Keratinocyte (primary cell): ENCODE measurements around the gene CMSS1. TPM values are rescaled to one million over a fixed set of nuclear protein-coding genes. Genes with fewer than 3 reads are reported as not detected.

Source experiments
- DNase-seq: peaks from one replicate; pipeline ENCODE4 v3.0.0-alpha.2; 2011; ENCODE audit warnings: low read depth, missing footprints, low spot score
- FAIRE-seq: peaks from 2 replicates; lab custom pipeline; 2011; peaks lifted over from hg19 to GRCh38; lab: Jason Lieb, UNC
- H2AFZ ChIP-seq: 2 replicates; pipeline ENCODE4 v1.6.0; 2012; ENCODE audit warnings: low read length, control low read depth, inconsistent platforms; ENCODE audit not compliant: control insufficient read depth
- H3K27ac ChIP-seq: 2 replicates; pipeline ENCODE4 v1.5.1; 2011; ENCODE audit warnings: low read length; ENCODE audit not compliant: control insufficient read depth, insufficient read depth
- H3K27me3 ChIP-seq: 3 replicates; pipeline ENCODE4 v1.6.0; 2011; ENCODE audit warnings: low read length; ENCODE audit not compliant: control insufficient read depth, insufficient read depth; ENCODE audit errors: extremely low read depth
- H3K36me3 ChIP-seq, 2 experiments: 2 replicates in 1 of 2; 3 replicates in 1 of 2; pipeline ENCODE4 v1.5.1; 2011; ENCODE audit warnings: low read length in 2 of 2, mild to moderate bottlenecking in 1 of 2; ENCODE audit not compliant: control insufficient read depth in 2 of 2, insufficient read depth in 2 of 2; ENCODE audit errors: extremely low read depth in 1 of 2
- H3K4me1 ChIP-seq: 3 replicates; pipeline ENCODE4 v1.5.1; 2011; ENCODE audit warnings: low read length; ENCODE audit not compliant: control insufficient read depth, insufficient read depth; ENCODE audit errors: extremely low read depth
- H3K4me2 ChIP-seq: 3 replicates; pipeline ENCODE4 v1.6.0; 2011; ENCODE audit warnings: low read depth, low read length; ENCODE audit not compliant: control insufficient read depth, insufficient read depth; ENCODE audit errors: extremely low read depth
- H3K4me3 ChIP-seq, 3 experiments: fragments of 200-600 bp in 1 of 3; sonication (generic) in 1 of 3; 2 replicates in 2 of 3; 3 replicates in 1 of 3; pipeline ENCODE4 v1.5.1; 2011 to 2016; ENCODE audit warnings: low read length in 3 of 3, mild to moderate bottlenecking in 3 of 3, control low read depth in 2 of 3, inconsistent platforms in 1 of 3, low read depth in 1 of 3, mixed read lengths in 1 of 3, mixed run types in 1 of 3, moderate library complexity in 1 of 3; ENCODE audit not compliant: control insufficient read depth in 2 of 3, insufficient read depth in 2 of 3; ENCODE audit errors: extremely low read depth in 1 of 3
- H3K79me2 ChIP-seq: 2 replicates; pipeline ENCODE4 v1.6.0; 2012; ENCODE audit warnings: low read length; ENCODE audit not compliant: control insufficient read depth, insufficient read depth
- H3K9ac ChIP-seq: 3 replicates; pipeline ENCODE4 v1.6.0; 2011; ENCODE audit warnings: low read length; ENCODE audit not compliant: control insufficient read depth, insufficient read depth; ENCODE audit errors: extremely low read depth
- H3K9me1 ChIP-seq: 3 replicates; pipeline ENCODE4 v1.6.0; 2011; ENCODE audit warnings: low read length; ENCODE audit not compliant: control insufficient read depth, insufficient read depth; ENCODE audit errors: extremely low read depth
- H3K9me3 ChIP-seq: 2 replicates; pipeline ENCODE4 v1.5.1; 2012; ENCODE audit warnings: low read depth, low read length; ENCODE audit not compliant: control insufficient read depth
- H4K20me1 ChIP-seq: 3 replicates; pipeline ENCODE4 v1.6.0; 2011; ENCODE audit warnings: low read length; ENCODE audit not compliant: control insufficient read depth, insufficient read depth; ENCODE audit errors: extremely low read depth
- CTCF ChIP-seq, 3 experiments: IDR thresholded peaks in 1 of 3; conservative IDR thresholded peaks in 1 of 3; optimal IDR thresholded peaks in 1 of 3; 2 replicates in 2 of 3; 3 replicates in 1 of 3; pipeline versions ENCODE3 to v1.5.1; 2011; ENCODE audit warnings: low read length in 3 of 3, mild to moderate bottlenecking in 3 of 3, moderate library complexity in 2 of 3, control low read depth in 1 of 3, inconsistent platforms in 1 of 3; ENCODE audit not compliant: insufficient read depth in 2 of 3; ENCODE audit errors: extremely low read depth in 1 of 3
- EZH2 ChIP-seq: IDR thresholded peaks from one replicate; pipeline ENCODE4 v1.6.1; 2012; ENCODE audit warnings: inconsistent platforms, mild to moderate bottlenecking, low read length, moderate library complexity
- dilution Hi-C: fragments of 300-500 bp; cut with MboI; formaldehyde crosslinking; loops from one replicate; pipeline ENCODE4 v1.7.0; 2020; ENCODE audit warnings: low sequenced_read_pairs; ENCODE audit not compliant: extremely low pct_ligation_motif_present
- polyA plus RNA-seq, 5 experiments: library from polyadenylated mRNA; depleted of rRNA in 3 of 5; stranded (reverse) in 3 of 5; stranded (forward) in 1 of 5; unstranded in 1 of 5; fragments of >200 nt; gene quantifications; 1 replicate in 1 of 5; 2 replicates in 3 of 5; 3 replicates in 1 of 5; pipeline versions ENCODE4 v1.2.1 to v1.2.3, GENCODE V29; 2011 to 2012; ENCODE audit warnings: missing spikeins in 2 of 5, low read depth in 1 of 5, low replicate concordance in 1 of 5

The CMSS1 gene
- polyA plus RNA-seq, 1 donor (not counting 4 experiments of a cell fraction or from before 2014, with no cell fraction given): 37.2 TPM

DNA sequence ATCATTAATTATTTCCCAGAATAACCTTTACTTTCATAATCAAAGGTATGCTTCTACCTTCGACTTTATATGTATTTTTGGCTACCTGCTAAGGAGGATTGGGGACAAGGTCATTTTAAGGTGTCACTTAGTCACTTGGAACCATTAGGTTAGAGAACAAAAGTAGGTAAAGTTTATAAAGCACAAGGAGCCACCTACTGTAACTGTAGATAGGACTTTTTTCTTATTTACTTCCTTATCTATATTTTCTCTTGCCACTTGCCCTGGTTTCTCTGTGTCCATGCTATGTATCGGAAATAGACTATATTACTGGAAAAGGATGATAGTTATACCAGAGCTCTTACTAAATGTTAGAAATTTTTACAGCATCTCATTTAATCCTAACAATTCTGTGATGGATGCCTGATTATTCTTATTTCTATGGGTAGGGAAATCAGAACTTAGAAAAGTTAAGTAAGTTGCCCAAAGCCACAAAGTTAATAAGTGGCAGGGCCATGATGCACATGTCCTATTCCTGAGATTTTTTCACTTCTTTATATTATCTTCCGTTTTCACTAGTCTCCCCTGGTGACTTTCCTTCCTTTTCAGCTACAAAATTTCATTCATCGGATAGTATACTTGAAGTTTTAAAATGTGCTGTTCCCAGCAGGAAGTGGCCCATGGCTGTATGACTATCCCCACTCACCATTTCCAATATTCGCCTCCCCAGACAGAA lies 132.5 kb downstream of the CMSS1 start:
- no peak for FAIRE-seq
- no peaks in the 10 kb centered on the region for H3K36me3 ChIP-seq
- dilution Hi-C loops: no loop called here
- no peaks in the 10 kb centered on the region for H3K79me2 ChIP-seq
- no peak for DNase-seq
- no peaks in the 10 kb centered on the region for H3K27me3 ChIP-seq
- no peaks in the 10 kb centered on the region for H3K9me1 ChIP-seq
- H3K27ac ChIP-seq: no peak overlapping the region
- no peak overlapping the region for H3K4me2 ChIP-seq
- TF ChIP-seq CTCF (optimal IDR thresholded peaks at IDR 0.05 in 1 of 3, IDR thresholded peaks at IDR 0.05 in 1 of 3, conservative IDR thresholded peaks at IDR 0.05 in 1 of 3; ENCODE audit: extremely low read depth in 1 of 3, insufficient read depth in 2 of 3, low read length in 3 of 3) (no peak), EZH2 (no peak)
- no peak overlapping the region for H3K4me3 ChIP-seq
- no peaks in the 10 kb centered on the region for H3K9me3 ChIP-seq
- no peak overlapping the region for H2AFZ ChIP-seq
- H4K20me1 ChIP-seq: no peaks in the 10 kb centered on the region
- no peaks in the 10 kb centered on the region for H3K4me1 ChIP-seq
- H3K9ac ChIP-seq: no peak overlapping the region

DNA sequence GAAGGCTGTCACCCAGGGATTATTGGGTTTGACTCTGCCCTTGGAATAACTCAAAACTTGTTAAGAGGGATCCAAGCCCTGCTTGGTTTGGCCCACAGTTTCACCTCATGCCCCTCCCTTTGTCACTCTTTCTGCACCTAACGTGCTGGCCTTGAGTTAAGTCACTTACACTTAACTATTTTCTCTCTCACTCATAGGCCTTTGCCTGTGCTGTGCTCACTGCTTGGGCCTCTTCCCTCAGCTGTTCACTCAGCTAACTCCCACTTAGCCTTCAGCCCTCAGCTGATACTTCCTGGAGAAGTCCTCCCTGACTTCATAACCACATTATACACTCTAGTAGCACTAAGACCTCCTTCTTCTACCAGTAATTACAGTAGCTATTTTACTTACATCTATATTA lies 133.3 kb downstream of the CMSS1 start:
- TF ChIP-seq EZH2 (no peak), CTCF (optimal IDR thresholded peaks at IDR 0.05 in 1 of 3, IDR thresholded peaks at IDR 0.05 in 1 of 3, conservative IDR thresholded peaks at IDR 0.05 in 1 of 3; ENCODE audit: extremely low read depth in 1 of 3, insufficient read depth in 2 of 3, low read length in 3 of 3) (no peak)

More for the DNA sequence above, 133.3 kb downstream of the CMSS1 start:
- dilution Hi-C loops: no loop called here
- no peak overlapping the region for H3K4me3 ChIP-seq
- H3K9me3 ChIP-seq: no peaks in the 10 kb centered on the region
- H3K4me2 ChIP-seq: no peak overlapping the region
- no peaks in the 10 kb centered on the region for H3K4me1 ChIP-seq
- no peak overlapping the region for H3K27ac ChIP-seq
- H3K27me3 ChIP-seq: no peaks in the 10 kb centered on the region
- no peak for DNase-seq
- no peak overlapping the region for H3K9ac ChIP-seq
- no peaks in the 10 kb centered on the region for H3K9me1 ChIP-seq
- H4K20me1 ChIP-seq: no peaks in the 10 kb centered on the region
- H3K36me3 ChIP-seq: no peaks in the 10 kb centered on the region
- no peaks in the 10 kb centered on the region for H3K79me2 ChIP-seq
- FAIRE-seq: no peak
- H2AFZ ChIP-seq: no peak overlapping the region
